Measurements from ENCODE around the gene SPATA33. TPM values are rescaled to one million over a fixed set of nuclear protein-coding genes. Genes with fewer than 3 reads are reported as not detected.
A peak's percentile ranks its signal among the peaks of the same experiment; 100 is the strongest.

SPATA33 gene
- total RNA-seq, 1 experiment from 2014 or later: 17.4 TPM

GRCh38 chr16:89700100-89700648 lies 42.5 kb downstream of the SPATA33 start:
- WGBS (ENCODE audit: extremely low coverage, insufficient read length, low lambda C conversion rate): no CpG with 5 or more reads among the region's 30 CpGs
- H3K14ac ChIP-seq (ENCODE audit: insufficient read depth, low read length): peak overlapping the region; percentile 72; the same call in 1 of the 2 replicates
- Mint-ChIP-seq H3K36me3 (ENCODE audit: insufficient read depth in 1 of 3, low read depth in 3 of 3) (peaks cover 4 to 25% (median 19%) of the 10 kb centered on the region in 3 experiments; a peak in 6 of 7 replicates), H3K9me3 (no peaks in the 10 kb centered on the region; a peak in 1 of 5 replicates), H3K27ac (peak overlapping the region in 2 of 3 experiments; percentile 74 to 88; a peak in 2 of 7 replicates), H3K27me3 (ENCODE audit: low read depth) (peaks cover 24% of the 10 kb centered on the region), H3K4me3 (peak overlapping the region; percentile 76 to 81), H3K4me1 (peaks cover 9 to 12% of the 10 kb centered on the region in 2 experiments)
- H3K9ac ChIP-seq (ENCODE audit: extremely low read depth, insufficient read length, low read length): no peak overlapping the region
- H4K5ac ChIP-seq (ENCODE audit: insufficient read length, low read depth, low read length): no peak overlapping the region
- peaks cover 11% of the 10 kb centered on the region for H3K23me2 ChIP-seq (ENCODE audit: insufficient read length, low read depth, low read length, poor library complexity, severe bottlenecking)
- H3K56ac ChIP-seq (ENCODE audit: insufficient read length, low read depth, low read length): no peak overlapping the region
- H2BK12ac ChIP-seq (ENCODE audit: insufficient read length, low read depth, low read length): no peak overlapping the region
- no peak overlapping the region for H3K27ac ChIP-seq (ENCODE audit: insufficient read length, low read depth, low read length)
- no peak overlapping the region for H3K4ac ChIP-seq (ENCODE audit: low read depth, low read length)
- H2AK5ac ChIP-seq (ENCODE audit: insufficient read length, low read length): no peak overlapping the region
- DNase-seq: peak; percentile 100
- no peak overlapping the region for H4K91ac ChIP-seq (ENCODE audit: insufficient read length, low read depth, low read length)
- no peaks in the 10 kb centered on the region for H3K27me3 ChIP-seq (ENCODE audit: insufficient read depth, low read length)
- no peaks in the 10 kb centered on the region for H3K79me2 ChIP-seq (ENCODE audit: insufficient read depth, low read length)
- H3K9me3 ChIP-seq (ENCODE audit: control insufficient read depth, low read depth, low read length): no peaks in the 10 kb centered on the region
- no peaks in the 10 kb centered on the region for H3K4me1 ChIP-seq (ENCODE audit: insufficient read depth, low read length)
- no peak overlapping the region for H2BK120ac ChIP-seq (ENCODE audit: low read depth, low read length, poor library complexity, severe bottlenecking)
- no peak overlapping the region for H3K23ac ChIP-seq (ENCODE audit: insufficient read length, low read depth, low read length)
- peak; percentile 62 for TF ChIP-seq CTCF (conservative IDR thresholded peaks at IDR 0.05)
- H2BK5ac ChIP-seq (ENCODE audit: insufficient read length, low read length): no peak overlapping the region
- no peaks in the 10 kb centered on the region for H3K79me1 ChIP-seq (ENCODE audit: insufficient read depth, low read depth, low read length, poor library complexity, severe bottlenecking)
- no peak overlapping the region for H3K18ac ChIP-seq (ENCODE audit: insufficient read length, low read depth, low read length)
- H2AFZ ChIP-seq (ENCODE audit: low read length): no peak overlapping the region
- no peak overlapping the region for H4K8ac ChIP-seq (replicated peaks; ENCODE audit: insufficient read length, low read depth, low read length)
- H3T11ph ChIP-seq (ENCODE audit: low read length): no peak overlapping the region
- H2BK20ac ChIP-seq (ENCODE audit: low read depth, low read length, poor library complexity, severe bottlenecking): no peak overlapping the region
- H4K20me1 ChIP-seq (ENCODE audit: control insufficient read depth, insufficient read depth, insufficient read length): no peaks in the 10 kb centered on the region
- H3K4me2 ChIP-seq (ENCODE audit: insufficient read depth, insufficient read length, low read length): peak overlapping the region; percentile 42
- H2BK15ac ChIP-seq (ENCODE audit: low read depth, low read length): no peak overlapping the region
